IMR-90 (cell line): ENCODE results near the gene MORC1. TPM values are rescaled to one million over a fixed set of nuclear protein-coding genes. Genes with fewer than 3 reads are reported as not detected.
A peak's percentile ranks its signal among the peaks of the same experiment; 100 is the strongest.

Experiments used
- ATAC-seq: fragments of 200-7000 bp; cut with Tn5 transposase; 2 replicates; pipeline ENCODE4 v1.9.1; 2020; ENCODE audit warnings: low read depth, mild to moderate bottlenecking, moderate library complexity
- BruUV-seq: library from RNA; stranded (reverse); fragments of 400-500 nt; replicated peaks from 2 replicates; lab custom pipeline; 2021; lab: Mats Ljungman, UMichigan
- CTCF ChIA-PET: fragments of 300-600 bp; formaldehyde crosslinking; extraction: SDS; loops from one replicate; lab custom pipeline; 2021; ENCODE audit warnings: antibody characterized with exemption; lab: Yijun Ruan, JAX
- POLR2A ChIA-PET: fragments of 300-600 bp; sonication (Branson Sonifier 250); formaldehyde crosslinking; loops from one replicate; lab custom pipeline; 2022; ENCODE audit warnings: antibody characterized with exemption; ENCODE audit not compliant: unreplicated experiment; lab: Charles Lee
- DNase-seq: peaks from one replicate; pipeline ENCODE4 v3.0.0; 2013
- H2AFZ ChIP-seq: replicated peaks from 2 replicates; pipeline ENCODE3; 2013; ENCODE audit warnings: low read length, mild to moderate bottlenecking; ENCODE audit not compliant: poor library complexity
- H2AK5ac ChIP-seq: 2 replicates; pipeline ENCODE4 v1.6.1; 2013; ENCODE audit warnings: low read depth, low read length, inconsistent platforms
- H2AK9ac ChIP-seq: replicated peaks from 2 replicates; pipeline ENCODE3; 2013; ENCODE audit warnings: mild to moderate bottlenecking, low read depth, low read length, moderate library complexity; ENCODE audit not compliant: poor library complexity
- H2BK120ac ChIP-seq: 2 replicates; pipeline ENCODE4 v1.6.1; 2013; ENCODE audit warnings: low read depth, low read length, inconsistent platforms
- H2BK15ac ChIP-seq: 3 replicates; pipeline ENCODE4 v1.6.1; 2013; ENCODE audit warnings: low read depth, low read length, inconsistent platforms
- H2BK20ac ChIP-seq: 2 replicates; pipeline ENCODE4 v1.6.1; 2013; ENCODE audit warnings: low read depth, mild to moderate bottlenecking, inconsistent platforms, low read length, moderate library complexity
- H2BK5ac ChIP-seq: 2 replicates; pipeline ENCODE4 v1.6.1; 2013; ENCODE audit warnings: mild to moderate bottlenecking, low read depth, low read length, inconsistent platforms; ENCODE audit not compliant: poor library complexity, severe bottlenecking
- H3K14ac ChIP-seq: replicated peaks from 2 replicates; pipeline ENCODE4 v1.6.1; 2013; ENCODE audit warnings: low read depth, low read length, inconsistent platforms
- H3K18ac ChIP-seq: 2 replicates; pipeline ENCODE4 v1.6.1; 2013; ENCODE audit warnings: low read depth, low read length, control low read depth
- H3K23ac ChIP-seq: 2 replicates; pipeline ENCODE4 v1.6.1; 2013; ENCODE audit warnings: low read depth, low read length, inconsistent platforms
- H3K27ac ChIP-seq: 2 replicates; pipeline ENCODE4 v1.5.1; 2013; ENCODE audit warnings: mild to moderate bottlenecking, control low read depth, low read length; ENCODE audit not compliant: insufficient read depth
- H3K27me3 ChIP-seq: 2 replicates; pipeline ENCODE4 v1.6.1; 2013; ENCODE audit warnings: low read length; ENCODE audit not compliant: control insufficient read depth, insufficient read depth
- H3K36me3 ChIP-seq: 2 replicates; pipeline ENCODE4 v1.6.1; 2013; ENCODE audit warnings: low read length, mixed read lengths; ENCODE audit not compliant: control insufficient read depth, insufficient read depth
- H3K4ac ChIP-seq: 2 replicates; pipeline ENCODE4 v1.6.1; 2013; ENCODE audit warnings: low read depth, low read length, inconsistent platforms
- H3K4me1 ChIP-seq: 2 replicates; pipeline ENCODE4 v1.6.1; 2013; ENCODE audit warnings: low read length, mixed read lengths; ENCODE audit not compliant: control insufficient read depth, insufficient read depth
- H3K4me2 ChIP-seq: 2 replicates; pipeline ENCODE4 v1.6.1; 2013; ENCODE audit warnings: low read depth, mild to moderate bottlenecking, control low read depth, low read length, moderate library complexity
- H3K4me3 ChIP-seq: 2 replicates; pipeline ENCODE4 v1.5.1; 2013; ENCODE audit warnings: low read depth, mild to moderate bottlenecking, control low read depth, low read length, moderate library complexity; ENCODE audit not compliant: insufficient read depth
- H3K56ac ChIP-seq: 2 replicates; pipeline ENCODE4 v1.6.1; 2013; ENCODE audit warnings: low read length, inconsistent platforms; ENCODE audit not compliant: insufficient read depth; ENCODE audit errors: extremely low read depth
- H3K79me1 ChIP-seq, 2 experiments: 2 replicates each; pipeline ENCODE4 v1.6.1; 2013; ENCODE audit warnings: low read length in 2 of 2, inconsistent platforms in 1 of 2, low read depth in 1 of 2
- H3K9ac ChIP-seq: 2 replicates; pipeline ENCODE4 v1.6.1; 2013; ENCODE audit warnings: low read depth, low read length, control low read depth
- H3K9me1 ChIP-seq: 2 replicates; pipeline ENCODE4 v1.6.1; 2013; ENCODE audit warnings: low read length, inconsistent platforms; ENCODE audit not compliant: insufficient read depth
- H3K9me3 ChIP-seq: 2 replicates; pipeline ENCODE4 v1.6.1; 2013; ENCODE audit warnings: low read length; ENCODE audit not compliant: control insufficient read depth, insufficient read depth
- H4K20me1 ChIP-seq: 2 replicates; pipeline ENCODE4 v1.6.1; 2013; ENCODE audit warnings: low read length, inconsistent platforms; ENCODE audit not compliant: insufficient read depth
- H4K5ac ChIP-seq: 2 replicates; pipeline ENCODE4 v1.6.1; 2013; ENCODE audit warnings: mild to moderate bottlenecking, low read depth, low read length, control low read depth
- H4K8ac ChIP-seq, 2 experiments: 2 replicates each; pipeline ENCODE4 v1.6.1; 2013; ENCODE audit warnings: low read depth in 2 of 2, low read length in 2 of 2, control low read depth in 1 of 2, inconsistent platforms in 1 of 2
- H4K91ac ChIP-seq: 2 replicates; pipeline ENCODE4 v1.6.1; 2013; ENCODE audit warnings: low read depth, low read length, inconsistent platforms; ENCODE audit not compliant: insufficient read depth
- BHLHE40 ChIP-seq: fragments of 150-350 bp; IDR thresholded peaks from 2 replicates; pipeline ENCODE4 v1.6.1; 2016; ENCODE audit warnings: mild to moderate bottlenecking, low read depth, low read length
- CEBPB ChIP-seq: IDR thresholded peaks from 2 replicates; pipeline ENCODE4 v1.6.1; 2012; ENCODE audit warnings: low read depth, low read length, improper control_type of control experiment
- CHD1 ChIP-seq: IDR thresholded peaks from 2 replicates; pipeline ENCODE4 v1.6.1; 2012; ENCODE audit warnings: low read depth, low read length, improper control_type of control experiment
- FOS ChIP-seq: fragments of 150-350 bp; IDR thresholded peaks from 2 replicates; pipeline ENCODE4 v1.6.1; 2016; ENCODE audit warnings: low read depth, low read length
- MAFK ChIP-seq: IDR thresholded peaks from 2 replicates; pipeline ENCODE4 v1.6.1; 2012; ENCODE audit warnings: low read depth, low read length, improper control_type of control experiment
- MAZ ChIP-seq: IDR thresholded peaks from 2 replicates; pipeline ENCODE4 v1.6.1; 2012; ENCODE audit warnings: low read depth, mild to moderate bottlenecking, low read length, improper control_type of control experiment, moderate library complexity, borderline replicate concordance
- MXI1 ChIP-seq: IDR thresholded peaks from 2 replicates; pipeline ENCODE4 v1.6.1; 2012; ENCODE audit warnings: low read depth, mild to moderate bottlenecking, low read length, moderate library complexity, borderline replicate concordance
- NFE2L2 ChIP-seq: fragments of 150-350 bp; IDR thresholded peaks from 2 replicates; pipeline ENCODE4 v1.6.1; 2016; ENCODE audit warnings: low read depth, mild to moderate bottlenecking, low read length
- POLR2A ChIP-seq: IDR thresholded peaks from 2 replicates; pipeline ENCODE4 v1.6.1; 2012; ENCODE audit warnings: mild to moderate bottlenecking, low read depth, low read length
- RAD21 ChIP-seq: IDR thresholded peaks from 2 replicates; pipeline ENCODE4 v1.6.1; 2012; ENCODE audit warnings: low read length, improper control_type of control experiment
- RCOR1 ChIP-seq: IDR thresholded peaks from 2 replicates; pipeline ENCODE4 v1.6.1; 2012; ENCODE audit warnings: mild to moderate bottlenecking, low read length, improper control_type of control experiment; ENCODE audit not compliant: insufficient replicate concordance
- RFX5 ChIP-seq: IDR thresholded peaks from 2 replicates; pipeline ENCODE4 v1.8.0; 2012; ENCODE audit warnings: low read depth, mild to moderate bottlenecking, low read length, moderate library complexity
- SMC3 ChIP-seq: fragments of 150-350 bp; IDR thresholded peaks from 2 replicates; pipeline ENCODE4 v1.6.1; 2016; ENCODE audit warnings: low read depth, mild to moderate bottlenecking, antibody characterized with exemption, low read length, moderate library complexity
- USF2 ChIP-seq: fragments of 150-350 bp; IDR thresholded peaks from 2 replicates; pipeline ENCODE4 v1.6.1; 2017; ENCODE audit warnings: mild to moderate bottlenecking, antibody characterized with exemption, low read length, low read depth
- WGBS, 2 experiments: methylation state at CpG; one replicate each; pipeline versions ENCODE4 v1.1.5 to v1.1.7; 2013; ENCODE audit warnings: missing lambda C conversion rate in 2 of 2; ENCODE audit not compliant: insufficient read length in 1 of 2; ENCODE audit errors: extremely low coverage in 2 of 2; 5-methylcytosine and 5-hydroxymethylcytosine counted together
- dilution Hi-C: fragments of 300-500 bp; cut with HindIII; formaldehyde crosslinking; loops from one replicate; pipeline ENCODE4 v1.14.3; 2018; ENCODE audit warnings: low sequenced_read_pairs; ENCODE audit not compliant: unreplicated experiment
- in situ Hi-C: fragments of 300-500 bp; cut with MboI; formaldehyde crosslinking; loops from 3 replicates; pipeline ENCODE4 v1.14.3; 2019; ENCODE audit warnings: low sequenced_read_pairs, inconsistent platforms, mixed read lengths
- intact Hi-C: fragments of 100-400 bp; cut with micrococcal nuclease; formaldehyde crosslinking; loops from 2 replicates; pipeline ENCODE4 v1.10.0; 2022
- polyA plus RNA-seq, 3 experiments: library from polyadenylated mRNA; depleted of rRNA; stranded (reverse); fragments of >200 nt; gene quantifications; 2 replicates each; pipeline ENCODE4 v1.2.3, GENCODE V29; 2012; ENCODE audit warnings: low replicate concordance in 1 of 3
- total RNA-seq: library from RNA; depleted of rRNA; stranded (reverse); fragments of >200 nt; gene quantifications from 2 replicates; pipeline ENCODE4 v1.2.3, GENCODE V29; 2012
- TF ChIP-seq, protein P1 (sequence below): fragments of 150-350 bp; IDR thresholded peaks from 2 replicates; pipeline ENCODE4 v1.6.1; 2016; ENCODE audit warnings: low read depth, mild to moderate bottlenecking, low read length, moderate library complexity, borderline replicate concordance
- TF ChIP-seq, protein P2 (sequence below): conservative IDR thresholded peaks from 2 replicates; pipeline ENCODE4 v1.5.1; 2012; ENCODE audit warnings: mild to moderate bottlenecking, low read depth, low read length, improper control_type of control experiment

Gene MORC1
- total and polyA plus RNA-seq, 2 of the 4 experiments (the other 2 are of a cell fraction), result not detected

- Histone ChIP-seq H4K91ac (no peak overlapping the region), H2BK20ac (no peak overlapping the region), H4K8ac (no peak overlapping the region), H3K4ac (no peak overlapping the region), H2BK5ac (no peak overlapping the region), H3K56ac (no peak overlapping the region), H3K36me3 (no peaks in the 10 kb centered on the region), H3K79me1 (no peaks in the 10 kb centered on the region), H3K9me3 (no peaks in the 10 kb centered on the region), H3K23ac (no peak overlapping the region), H3K14ac (no peak overlapping the region), H3K4me2 (0 out of 2 replicates have a peak overlapping the region, but pooled peaks have one; percentile 45), H3K9me1 (no peaks in the 10 kb centered on the region), H2BK120ac (no peak overlapping the region), H2BK15ac (no peak overlapping the region), H3K27ac (no peak overlapping the region), H3K18ac (no peak overlapping the region), H3K9ac (no peak overlapping the region), H2AK5ac (no peak overlapping the region), H2AFZ (no peak overlapping the region), H4K5ac (no peak overlapping the region), H3K27me3 (no peaks in the 10 kb centered on the region), H3K4me1 (no peaks in the 10 kb centered on the region), H4K20me1 (no peaks in the 10 kb centered on the region), H3K4me3 (no peak overlapping the region), H2AK9ac (no peak overlapping the region)
- TF ChIP-seq BHLHE40 (no peak), USF2 (no peak), CEBPB (no peak), SMC3 (no peak), FOS (no peak), MXI1 (no peak), MAZ (no peak), NFE2L2 (no peak), CHD1 (no peak), MAFK (no peak), POLR2A (no peak), RAD21 (no peak), RCOR1 (no peak), RFX5 (no peak)
- TF ChIP-seq, protein P1, sequence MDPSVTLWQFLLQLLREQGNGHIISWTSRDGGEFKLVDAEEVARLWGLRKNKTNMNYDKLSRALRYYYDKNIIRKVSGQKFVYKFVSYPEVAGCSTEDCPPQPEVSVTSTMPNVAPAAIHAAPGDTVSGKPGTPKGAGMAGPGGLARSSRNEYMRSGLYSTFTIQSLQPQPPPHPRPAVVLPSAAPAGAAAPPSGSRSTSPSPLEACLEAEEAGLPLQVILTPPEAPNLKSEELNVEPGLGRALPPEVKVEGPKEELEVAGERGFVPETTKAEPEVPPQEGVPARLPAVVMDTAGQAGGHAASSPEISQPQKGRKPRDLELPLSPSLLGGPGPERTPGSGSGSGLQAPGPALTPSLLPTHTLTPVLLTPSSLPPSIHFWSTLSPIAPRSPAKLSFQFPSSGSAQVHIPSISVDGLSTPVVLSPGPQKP, result no peak
- TF ChIP-seq, protein P2, sequence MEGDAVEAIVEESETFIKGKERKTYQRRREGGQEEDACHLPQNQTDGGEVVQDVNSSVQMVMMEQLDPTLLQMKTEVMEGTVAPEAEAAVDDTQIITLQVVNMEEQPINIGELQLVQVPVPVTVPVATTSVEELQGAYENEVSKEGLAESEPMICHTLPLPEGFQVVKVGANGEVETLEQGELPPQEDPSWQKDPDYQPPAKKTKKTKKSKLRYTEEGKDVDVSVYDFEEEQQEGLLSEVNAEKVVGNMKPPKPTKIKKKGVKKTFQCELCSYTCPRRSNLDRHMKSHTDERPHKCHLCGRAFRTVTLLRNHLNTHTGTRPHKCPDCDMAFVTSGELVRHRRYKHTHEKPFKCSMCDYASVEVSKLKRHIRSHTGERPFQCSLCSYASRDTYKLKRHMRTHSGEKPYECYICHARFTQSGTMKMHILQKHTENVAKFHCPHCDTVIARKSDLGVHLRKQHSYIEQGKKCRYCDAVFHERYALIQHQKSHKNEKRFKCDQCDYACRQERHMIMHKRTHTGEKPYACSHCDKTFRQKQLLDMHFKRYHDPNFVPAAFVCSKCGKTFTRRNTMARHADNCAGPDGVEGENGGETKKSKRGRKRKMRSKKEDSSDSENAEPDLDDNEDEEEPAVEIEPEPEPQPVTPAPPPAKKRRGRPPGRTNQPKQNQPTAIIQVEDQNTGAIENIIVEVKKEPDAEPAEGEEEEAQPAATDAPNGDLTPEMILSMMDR, result no peak
- BruUV-seq, result no TSS peak
- DNase-seq (no peak), ATAC-seq (no peak)
- ChIA-PET POLR2A (no interaction called here), CTCF (interaction anchor here (0.5 to 1.2 kb wide), 3 partner anchors 8 to 32 kb away, joined by 3 to 4 read pairs (median 3); no protein-coding TSS in a partner anchor)
- no CpG with 5 or more reads among the region's 5 CpGs for WGBS, 2 experiments
- dilution Hi-C loops, result no loop called here
- in situ Hi-C loops, result no loop called here
- intact Hi-C loops, result no loop called here
These were observed 58.7 kb downstream of the MORC1 start for GRCh38 chr3:109059264-109059663.
